Coronary artery (tissue), 2 donors: ENCODE measurements around the gene CCDC187.

ENCODE experiments used
- DNase-seq: peaks from one replicate; pipeline ENCODE4 v3.0.0-alpha.2; 2017; ENCODE audit warnings: low spot score
- H3K27ac ChIP-seq, 2 donors: fragments of 200-600 bp; sonication (generic); one replicate each; pipeline ENCODE4 v1.5.1; 2016 to 2019
- H3K4me3 ChIP-seq: fragments of 200-600 bp; sonication (generic); 2 replicates; pipeline ENCODE4 v1.5.1; 2016; ENCODE audit warnings: mild to moderate bottlenecking, moderate library complexity
- CTCF ChIP-seq: fragments of 200-600 bp; sonication (generic); IDR thresholded peaks from one replicate; pipeline ENCODE4 v1.5.1; 2019; ENCODE audit warnings: antibody characterized with exemption

Gene CCDC187

GRCh38 chr9:136251264-136252115, 52.4 kb downstream of the CCDC187 start:
- H3K4me3 ChIP-seq: no peak overlapping the region
- TF ChIP-seq CTCF: no peak
- no peak for DNase-seq
- H3K27ac ChIP-seq: no peak overlapping the region

GRCh38 chr9:136250676-136251075, 53.2 kb downstream of the CCDC187 start:
- DNase-seq: no peak
- Histone ChIP-seq H3K4me3 (no peak overlapping the region), H3K27ac (no peak overlapping the region)
- no peak for TF ChIP-seq CTCF

GRCh38 chr9:136249877-136250559, 53.9 kb downstream of the CCDC187 start:
- no peak for DNase-seq
- TF ChIP-seq CTCF: no peak
- Histone ChIP-seq H3K27ac (no peak overlapping the region), H3K4me3 (no peak overlapping the region)

- TF ChIP-seq CTCF: no peak
- H3K4me3 ChIP-seq: no peak overlapping the region
- no peak overlapping the region for H3K27ac ChIP-seq
- DNase-seq: no peak
Measured at GRCh38 chr9:136248951-136249876, 54.7 kb downstream of the CCDC187 start.

GRCh38 chr9:136247947-136248637, 55.8 kb downstream of the CCDC187 start:
- no peak for DNase-seq
- no peak overlapping the region for H3K27ac ChIP-seq
- no peak overlapping the region for H3K4me3 ChIP-seq
- no peak for TF ChIP-seq CTCF

- H3K4me3 ChIP-seq: no peak overlapping the region
- DNase-seq: no peak
- no peak for TF ChIP-seq CTCF
- H3K27ac ChIP-seq: no peak overlapping the region
Measured at GRCh38 chr9:136247551-136247916, 56.4 kb downstream of the CCDC187 start.
